ENCODE measurements around the gene DLEC1. TPM values are rescaled to one million over a fixed set of nuclear protein-coding genes. Genes with fewer than 3 reads are reported as not detected.

The DLEC1 gene
- total and polyA plus RNA-seq, 7 donors = 0.01 to 0.09 (median 0.05) TPM; not detected in 2

- Histone ChIP-seq H3K4me3 (no peak overlapping the region), H3K27ac (no peak overlapping the region), H3K36me3 (ENCODE audit: insufficient read depth in 1 of 2, low read depth in 1 of 2) (peaks cover 0 to 6% of the 10 kb centered on the region in 2 donors), H3K9me3 (no peaks in the 10 kb centered on the region), H3K27me3 (ENCODE audit: insufficient read depth in 3 of 3, low read length in 2 of 3) (no peaks in the 10 kb centered on the region), H3K4me1 (no peaks in the 10 kb centered on the region)
- intact Hi-C loops (cut with DNase I) = loop anchor here in 1 of 2 donors (5.0 kb wide), 1 partner anchor 683 kb away; no protein-coding TSS in a partner anchor
- DNase-seq = no peak
- 76 to 81% (median 78%) methylated on average over 13 of the region's 13 CpGs for WGBS, 3 donors
- TF ChIP-seq CTCF (IDR thresholded peaks at IDR 0.05) = no peak
- no peak for ATAC-seq
Measured at GRCh38 chr3:38114875-38115644, 76.1 kb downstream of the DLEC1 start.

DNA sequence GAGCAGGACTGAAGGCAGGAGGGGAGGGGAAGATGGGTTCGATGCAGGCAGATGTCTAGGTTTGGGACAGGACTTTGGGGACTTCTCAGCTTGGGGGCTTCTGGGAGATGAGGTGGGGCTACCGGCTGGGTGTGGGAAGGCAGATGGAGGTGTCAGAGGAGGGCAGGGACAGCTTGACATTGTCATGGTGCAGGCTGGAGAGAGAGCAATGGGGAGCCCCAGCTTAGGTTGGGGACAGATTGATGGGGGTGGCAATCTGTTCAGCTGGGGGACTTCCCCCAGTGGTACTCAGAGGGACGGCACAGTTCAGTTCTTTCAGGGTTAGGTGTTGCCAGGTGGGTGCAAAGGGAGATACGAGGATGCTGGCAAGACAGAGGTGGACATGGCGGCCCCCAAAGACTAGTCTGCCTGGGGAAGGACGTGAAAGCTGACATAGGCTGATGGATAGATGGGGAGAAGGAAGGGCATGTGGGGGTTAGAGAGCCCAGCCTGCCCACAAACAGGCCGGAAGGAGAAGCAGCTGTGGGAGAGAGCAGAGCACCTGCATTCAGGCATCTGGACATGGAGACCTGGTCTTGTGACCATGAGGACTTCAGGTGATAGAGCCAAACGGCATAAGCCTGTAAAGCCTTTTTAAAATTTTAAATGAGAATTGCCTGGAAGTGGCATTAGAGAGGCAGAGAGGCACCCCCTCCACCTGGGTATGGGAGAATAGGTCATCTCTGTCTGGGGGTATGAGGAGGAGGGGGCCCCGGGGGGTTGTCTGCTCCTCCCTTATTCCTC, 76.8 kb downstream of the DLEC1 start:
- TF ChIP-seq CTCF (IDR thresholded peaks at IDR 0.05) = no peak
- Histone ChIP-seq H3K4me1 (no peaks in the 10 kb centered on the region), H3K4me3 (no peak overlapping the region), H3K36me3 (ENCODE audit: insufficient read depth in 1 of 2, low read depth in 1 of 2) (peaks cover 0 to 14% of the 10 kb centered on the region in 2 donors), H3K9me3 (no peaks in the 10 kb centered on the region), H3K27me3 (ENCODE audit: insufficient read depth in 3 of 3, low read length in 2 of 3) (no peaks in the 10 kb centered on the region), H3K27ac (no peak overlapping the region)
- DNase-seq (no peak), ATAC-seq (no peak)
- intact Hi-C loops (cut with DNase I) = loop anchor here in 1 of 2 donors (5.0 kb wide), 1 partner anchor 684 kb away; no protein-coding TSS in a partner anchor
- WGBS, 3 donors = 63 to 75% (median 64%) methylated on average over 9 of the region's 9 CpGs

DNA sequence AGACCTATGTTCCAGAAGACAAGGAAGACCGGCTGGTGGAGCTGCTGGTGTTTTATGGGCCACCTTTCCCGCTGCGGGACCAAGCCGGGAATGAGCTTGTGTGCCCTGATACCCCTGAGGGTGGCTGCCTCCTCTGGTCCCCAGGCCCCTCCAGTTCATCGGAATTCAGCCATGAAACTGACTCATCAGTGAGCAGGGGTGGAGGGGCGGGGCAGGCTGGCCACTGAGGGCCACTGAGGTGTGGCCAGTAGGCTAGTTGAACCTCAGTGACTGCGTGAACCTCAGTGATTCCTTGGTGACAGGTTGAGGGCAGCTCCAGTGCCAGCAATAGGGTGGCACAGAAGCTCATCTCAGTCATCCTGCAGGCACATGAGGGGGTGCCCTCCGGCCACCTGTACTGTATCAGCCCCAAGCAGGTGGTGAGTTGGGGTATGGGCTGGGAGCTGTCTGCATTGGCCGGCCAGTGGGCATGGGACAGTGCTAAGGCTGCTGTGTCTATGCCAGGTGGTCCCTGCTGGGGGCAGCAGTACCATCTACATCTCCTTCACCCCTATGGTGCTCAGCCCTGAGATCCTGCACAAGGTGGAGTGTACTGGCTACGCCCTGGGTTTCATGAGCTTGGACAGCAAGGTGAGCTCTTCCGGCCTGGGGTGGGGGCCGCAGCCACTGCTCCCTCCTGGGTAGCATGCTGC, 77.6 kb downstream of the DLEC1 start:
- Histone ChIP-seq H3K9me3 (no peaks in the 10 kb centered on the region), H3K4me3 (no peak overlapping the region), H3K36me3 (ENCODE audit: insufficient read depth in 1 of 2, low read depth in 1 of 2) (peaks cover 0 to 22% of the 10 kb centered on the region in 2 donors), H3K4me1 (no peaks in the 10 kb centered on the region), H3K27ac (no peak overlapping the region), H3K27me3 (ENCODE audit: insufficient read depth in 3 of 3, low read length in 2 of 3) (no peaks in the 10 kb centered on the region)
- TF ChIP-seq CTCF (IDR thresholded peaks at IDR 0.05) = no peak
- DNase-seq (no peak), ATAC-seq (peak in 2 of 4 donors; percentile 10 to 16)
- intact Hi-C loops (cut with DNase I) = loop anchor here in 1 of 2 donors (5.0 kb wide), 1 partner anchor 684 kb away; no protein-coding TSS in a partner anchor
- 78 to 90% (median 78%) methylated on average over 11 to 12 of the region's 12 CpGs for WGBS, 3 donors

DNA sequence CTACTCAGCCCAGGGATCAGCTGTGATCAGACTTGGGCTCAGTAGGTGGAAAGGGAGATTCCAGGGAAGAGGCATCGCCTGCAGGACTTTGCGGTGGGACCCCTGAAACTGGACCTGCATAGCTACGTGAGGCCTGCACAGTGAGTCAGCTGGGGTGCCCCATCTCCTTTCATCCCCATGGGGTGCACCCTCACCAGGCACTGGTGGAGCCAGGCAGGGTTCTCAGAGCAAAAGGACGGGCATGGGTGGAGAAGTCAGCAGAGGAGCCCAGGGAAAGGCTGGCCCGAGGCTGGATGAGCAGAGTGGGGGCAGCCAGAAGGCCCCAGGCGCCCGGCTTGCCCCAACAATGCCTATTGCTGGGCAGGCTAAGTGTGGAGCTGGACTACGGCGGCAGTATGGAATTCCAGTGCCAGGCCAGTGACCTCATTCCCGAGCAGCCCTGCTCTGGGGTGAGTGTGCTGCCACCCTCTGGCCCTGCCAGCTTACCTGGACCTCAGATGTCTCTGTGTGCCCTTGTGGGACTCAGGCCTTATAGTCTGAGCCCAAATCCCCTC, 78.2 kb downstream of the DLEC1 start:
- no peak overlapping the region for H3K27ac ChIP-seq
- H3K4me3 ChIP-seq = no peak overlapping the region
- H3K4me1 ChIP-seq = no peaks in the 10 kb centered on the region
- DNase-seq = peak in 1 of 2 donors; percentile 23
- peak; percentile 69 to 86 (median 84) for ATAC-seq
- 46 to 53% (median 47%) methylated on average over 10 of the region's 10 CpGs for WGBS, 3 donors
- no peaks in the 10 kb centered on the region for H3K27me3 ChIP-seq (ENCODE audit: insufficient read depth in 3 of 3, low read length in 2 of 3)
- intact Hi-C loops (cut with DNase I) = loop anchor here in 1 of 2 donors (5.0 kb wide), 1 partner anchor 685 kb away; no protein-coding TSS in a partner anchor
- TF ChIP-seq CTCF (IDR thresholded peaks at IDR 0.05) = peak; percentile 8
- no peaks in the 10 kb centered on the region for H3K9me3 ChIP-seq
- H3K36me3 ChIP-seq (ENCODE audit: insufficient read depth in 1 of 2, low read depth in 1 of 2) = peaks cover 0 to 28% of the 10 kb centered on the region in 2 donors

Data from psoas muscle (tissue), 8 donors.